ENCODE data around the gene DHX57.
"Not testable (repeated sequence)": the region's sequence is repeated elsewhere in the genome, so short reads cannot be mapped to it uniquely, and the experiment has no call there.

Gene DHX57

DNA sequence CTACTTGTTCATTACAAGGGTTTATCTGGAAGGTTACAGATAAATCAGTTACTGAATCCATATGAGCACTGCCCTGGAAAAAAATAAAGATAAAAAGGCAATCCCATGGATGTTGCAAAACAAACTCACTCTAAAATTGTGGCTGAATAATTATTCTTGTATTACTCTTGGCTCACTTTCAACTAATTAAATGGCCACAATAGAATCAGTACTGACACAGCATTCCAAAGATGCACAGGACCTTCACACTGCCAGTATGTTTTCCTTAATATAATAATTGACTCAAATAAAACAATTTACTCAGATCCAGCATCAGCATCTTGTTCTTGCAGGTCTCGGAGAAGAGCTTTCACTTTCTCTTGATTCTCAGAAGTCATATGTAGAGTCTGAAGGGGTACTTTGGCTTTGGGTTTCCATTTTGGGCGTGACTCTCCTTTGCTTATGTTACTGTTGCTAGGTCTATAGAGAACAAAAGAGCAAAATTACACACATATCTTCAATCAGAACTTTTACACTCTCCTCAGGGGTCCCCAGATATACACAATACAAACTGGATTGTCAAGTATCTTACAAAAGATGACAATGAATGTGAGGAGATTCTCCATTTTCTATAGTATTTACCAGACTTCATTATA lies 12.6 kb downstream of the DHX57 start:
- DNase-seq (ENCODE audit: low read depth in 2 of 2) = no peak

DNA sequence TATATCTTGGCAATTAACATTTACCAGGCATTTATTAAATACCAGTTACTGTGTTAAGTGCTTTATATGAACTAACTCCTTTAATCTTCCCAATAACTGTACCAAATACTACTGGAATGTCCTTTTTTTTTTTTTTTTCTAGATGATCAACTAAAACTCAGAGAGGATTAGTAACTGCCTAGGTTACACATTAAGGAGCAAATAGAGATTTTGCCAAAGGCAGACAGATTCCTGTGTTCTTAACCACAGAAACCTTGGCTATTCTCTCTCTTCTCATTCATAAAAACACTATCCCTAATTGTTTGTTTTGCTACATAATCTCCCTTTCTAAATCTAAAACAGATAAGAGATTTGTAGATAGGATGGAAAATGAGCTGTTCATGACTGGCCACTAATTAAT lies 13.3 kb downstream of the DHX57 start:
- no peak for DNase-seq (ENCODE audit: low read depth in 2 of 2)

DNA sequence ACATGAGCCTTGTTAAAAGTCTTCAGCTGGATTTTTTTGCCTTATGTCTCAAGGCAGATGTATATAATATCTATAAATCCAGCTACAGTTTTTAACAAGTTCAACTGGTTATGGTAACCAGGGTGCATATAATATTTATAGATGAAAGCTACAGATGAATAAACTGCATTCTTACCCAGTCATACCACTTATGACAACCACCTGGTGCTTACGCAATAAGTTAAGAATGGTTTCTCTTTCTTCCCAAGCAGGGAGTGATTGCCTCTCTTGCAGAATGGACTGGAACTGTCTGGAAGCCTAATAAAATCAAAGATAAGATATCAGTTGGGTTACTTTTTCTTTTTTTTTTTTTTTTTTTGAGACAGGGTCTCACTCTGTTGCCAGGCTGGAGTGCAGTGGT lies 19.6 kb downstream of the DHX57 start:
- no peak for DNase-seq (ENCODE audit: low read depth in 2 of 2)

DNA sequence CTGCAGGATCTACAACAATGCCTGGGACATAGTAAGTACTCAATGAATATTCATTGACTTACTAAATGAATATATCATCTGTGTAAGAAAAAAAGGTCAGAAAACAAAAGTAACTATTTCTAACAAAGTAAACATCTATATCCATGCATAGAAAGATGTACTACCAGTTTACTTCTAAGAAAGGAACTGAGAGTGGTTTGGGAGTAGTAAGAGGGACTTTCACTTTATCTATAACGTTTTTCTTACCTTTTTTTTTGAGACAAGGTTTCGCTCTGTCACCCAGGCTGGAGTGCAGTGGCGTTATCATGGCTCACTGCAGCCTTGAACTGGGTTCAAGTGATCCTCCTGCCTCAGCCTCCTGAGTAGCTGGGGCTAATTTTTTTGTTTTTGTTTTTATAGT lies 25.7 kb downstream of the DHX57 start:
- no peak for DNase-seq (ENCODE audit: low read depth in 2 of 2)

DNA sequence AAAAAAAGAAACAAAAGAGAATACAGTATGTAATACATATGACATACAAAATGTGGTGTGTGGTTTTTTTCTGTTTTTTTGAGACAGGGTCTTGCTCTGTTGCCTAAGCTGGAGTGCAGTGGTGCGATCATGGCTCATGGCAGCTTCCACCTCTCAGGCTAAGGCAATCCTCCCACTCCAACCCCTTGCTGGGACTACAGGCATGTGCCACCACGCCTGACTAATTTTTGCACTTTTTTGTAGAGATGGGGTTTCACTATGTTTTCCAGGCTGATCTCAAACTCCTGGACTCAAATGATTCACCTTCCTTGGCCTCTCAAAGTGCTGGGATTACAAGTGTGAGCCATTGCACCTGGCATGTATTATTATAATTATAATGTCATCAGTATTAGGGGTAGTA lies 38.9 kb downstream of the DHX57 start:
- DNase-seq (ENCODE audit: low read depth in 2 of 2) = no peak

DNA sequence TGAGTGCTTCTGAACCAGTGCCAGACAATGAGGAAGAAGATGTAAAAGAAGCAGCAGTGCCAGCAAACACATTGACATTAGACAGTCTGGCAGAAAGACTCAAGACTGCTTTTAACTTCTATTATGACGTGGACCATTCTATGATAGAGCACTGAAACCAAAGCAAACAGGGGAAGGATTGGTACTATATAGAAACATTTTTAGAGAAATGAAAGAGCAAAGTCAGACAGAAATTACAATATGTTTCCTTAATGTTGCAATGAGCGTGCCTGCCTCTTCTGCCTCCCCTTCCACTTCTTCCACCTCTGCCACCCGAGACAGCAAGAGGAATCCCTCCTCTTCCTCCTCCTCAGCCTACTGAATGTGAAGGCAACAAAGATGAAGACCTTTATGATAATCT lies 39.7 kb downstream of the DHX57 start:
- no peak for DNase-seq (ENCODE audit: low read depth in 2 of 2)

DNA sequence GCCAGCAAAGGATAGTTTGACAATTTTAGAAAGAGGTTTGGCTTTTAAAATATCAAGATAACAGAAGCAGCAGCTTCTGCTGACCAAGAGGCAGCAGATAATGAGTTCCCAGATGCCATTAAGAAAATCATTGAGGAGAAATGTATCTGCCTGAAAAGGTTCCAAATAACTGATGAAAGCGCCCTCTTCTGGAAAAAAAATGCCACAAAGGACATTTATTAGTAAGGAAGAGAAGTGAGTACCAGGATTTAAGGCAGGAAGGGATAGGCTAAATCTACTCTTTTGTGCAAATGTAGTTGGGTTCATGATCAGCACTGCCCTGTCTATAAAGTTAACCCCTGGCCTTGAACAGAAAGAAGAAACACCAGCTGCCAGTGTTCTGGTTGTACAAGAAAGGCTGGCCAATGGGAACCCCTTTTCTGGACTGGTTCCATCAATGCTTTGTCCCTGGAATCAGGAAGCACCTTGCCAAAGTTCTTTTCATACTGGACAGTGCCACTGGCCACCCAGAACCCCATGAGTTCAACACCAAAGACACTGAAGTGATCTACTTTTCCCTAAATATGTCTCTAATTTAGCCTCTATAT lies 40.6 kb downstream of the DHX57 start:
- DNase-seq (ENCODE audit: low read depth in 2 of 2) = no peak

DNA sequence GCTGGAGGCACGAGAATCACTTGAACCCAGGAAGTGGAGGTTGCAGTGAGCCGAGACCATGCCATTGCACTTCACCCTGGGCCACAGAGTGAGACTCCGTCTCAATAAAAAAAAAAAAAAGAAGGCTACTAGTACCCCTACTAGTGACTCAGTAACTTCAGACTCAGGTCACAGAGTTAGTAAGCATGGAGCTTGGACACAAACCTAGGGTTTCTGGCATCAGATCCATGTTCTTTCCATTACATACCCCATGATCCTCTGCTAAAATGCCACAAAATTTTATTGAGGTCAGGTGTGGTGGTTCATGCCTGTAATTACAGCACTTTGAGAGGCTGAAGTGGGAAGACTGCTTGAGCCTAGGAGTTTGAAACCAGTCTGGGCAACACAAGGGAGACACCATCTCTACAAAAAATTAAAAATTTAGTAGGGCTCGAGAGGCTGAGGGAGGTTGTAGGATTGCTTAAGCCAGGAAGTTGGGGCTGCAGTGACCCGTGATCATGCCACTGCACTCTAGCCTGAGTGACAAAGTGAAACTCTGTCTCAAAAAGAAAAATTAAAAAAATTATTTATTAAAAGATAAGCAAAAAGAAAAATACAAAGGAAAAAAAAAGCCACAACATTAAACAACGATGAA lies 45.1 kb downstream of the DHX57 start:
- DNase-seq (ENCODE audit: low read depth in 2 of 2) = no peak

DNA sequence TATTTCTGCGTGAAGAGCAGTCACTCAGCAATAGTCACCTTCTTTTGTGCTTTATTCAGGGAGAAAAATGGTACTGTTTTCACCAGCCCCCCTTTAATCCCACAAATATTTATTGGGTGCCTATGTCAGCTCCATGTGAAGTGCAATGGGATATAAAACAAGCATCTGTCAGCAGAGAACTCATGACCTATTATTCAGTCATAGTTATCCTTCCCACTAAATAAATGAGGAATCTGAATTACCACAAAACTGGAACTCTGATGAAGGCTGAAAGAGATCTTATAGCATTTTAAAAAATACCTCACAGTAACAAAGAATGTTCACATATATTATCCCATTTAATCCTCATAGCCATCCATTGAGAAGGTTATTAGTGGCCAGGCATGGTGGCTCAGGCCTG lies 45.8 kb downstream of the DHX57 start:
- DNase-seq (ENCODE audit: low read depth in 2 of 2) = no peak

DNA sequence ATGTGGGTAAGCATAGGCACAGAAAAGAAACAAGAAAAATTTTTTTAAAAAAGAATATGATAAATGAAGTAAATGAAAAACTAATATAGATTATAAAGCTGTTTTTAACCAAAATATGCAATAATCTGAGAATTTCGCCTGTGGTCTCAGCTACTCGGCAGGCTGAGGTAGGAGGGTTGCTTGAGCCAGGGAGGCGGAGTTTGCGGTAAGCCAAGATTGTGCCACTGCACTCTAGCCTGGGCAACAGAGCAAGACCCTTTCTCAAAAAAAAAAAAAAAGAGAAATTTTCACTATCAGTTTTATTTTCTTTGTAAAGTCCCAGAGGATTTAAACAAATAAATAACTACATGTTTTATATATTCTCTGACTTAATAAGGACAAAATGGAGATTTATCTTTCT lies 47.3 kb downstream of the DHX57 start:
- DNase-seq (ENCODE audit: low read depth in 2 of 2) = no peak

DNA sequence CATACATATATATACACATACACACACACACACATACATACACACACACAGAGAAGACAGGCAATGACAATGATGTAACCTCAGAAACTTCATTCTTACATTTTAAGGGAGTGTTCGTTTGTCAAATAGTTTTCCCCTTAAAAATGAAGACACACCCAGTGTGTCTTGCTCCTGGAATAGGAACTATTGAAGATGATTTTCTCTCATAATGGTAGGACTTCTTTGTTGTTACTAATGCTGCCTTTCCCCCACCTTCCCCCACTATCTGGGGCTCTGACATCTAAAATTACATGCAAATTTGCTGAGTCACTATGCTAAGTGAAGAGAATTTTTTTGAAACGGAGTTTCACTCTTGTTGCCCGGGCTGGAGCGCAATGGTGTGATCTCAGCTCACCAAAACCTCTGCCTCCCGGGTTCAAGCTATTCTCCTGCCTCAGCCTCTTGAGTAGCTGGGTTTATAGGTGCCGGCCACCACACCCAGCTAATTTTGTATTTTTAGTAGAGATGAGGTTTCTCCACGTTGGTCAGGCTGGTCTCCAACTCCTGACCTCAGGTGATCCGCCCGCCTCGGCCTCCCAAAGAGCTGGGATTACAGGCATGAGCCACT lies 48.1 kb downstream of the DHX57 start:
- DNase-seq (ENCODE audit: low read depth in 2 of 2) = not testable (repeated sequence)

DNA sequence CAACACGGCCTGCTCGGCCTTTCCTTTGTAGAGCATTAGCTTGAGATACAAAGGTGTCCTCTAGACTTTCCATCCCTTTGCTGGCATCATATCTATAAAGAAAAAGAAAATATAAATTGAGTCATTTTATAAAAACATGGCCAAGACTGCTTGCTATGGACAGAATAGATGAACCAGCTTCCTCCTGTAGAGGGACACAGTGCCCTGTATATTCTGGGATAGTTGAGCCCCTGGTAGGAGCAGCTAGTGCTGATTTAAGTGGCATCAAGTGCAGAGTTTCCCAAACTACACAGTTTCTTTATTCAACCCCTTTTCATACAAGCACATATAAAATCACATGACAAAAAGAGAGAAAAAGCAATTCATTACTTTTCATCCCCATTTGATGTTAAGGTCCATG lies 49.8 kb downstream of the DHX57 start:
- no peak for DNase-seq (ENCODE audit: low read depth in 2 of 2)

DNA sequence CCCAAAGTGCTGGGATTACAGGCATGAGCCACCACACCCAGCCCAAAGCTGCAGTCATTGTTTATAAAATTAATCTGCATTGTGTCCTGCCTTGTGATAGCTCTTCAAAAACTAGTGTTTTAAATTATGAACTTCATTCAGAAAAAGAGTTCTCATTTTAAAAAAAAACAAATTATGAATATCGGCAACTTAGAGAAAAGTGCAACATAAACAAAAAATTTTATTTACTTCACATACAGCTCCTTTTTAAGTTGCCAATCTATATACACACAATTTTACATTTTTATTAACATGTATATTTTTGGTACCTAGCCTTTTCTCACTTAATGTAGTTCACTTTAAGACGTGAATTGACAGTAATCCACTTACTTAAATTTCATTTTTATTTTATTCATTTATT lies 50.8 kb downstream of the DHX57 start:
- no peak for DNase-seq (ENCODE audit: low read depth in 2 of 2)

DNA sequence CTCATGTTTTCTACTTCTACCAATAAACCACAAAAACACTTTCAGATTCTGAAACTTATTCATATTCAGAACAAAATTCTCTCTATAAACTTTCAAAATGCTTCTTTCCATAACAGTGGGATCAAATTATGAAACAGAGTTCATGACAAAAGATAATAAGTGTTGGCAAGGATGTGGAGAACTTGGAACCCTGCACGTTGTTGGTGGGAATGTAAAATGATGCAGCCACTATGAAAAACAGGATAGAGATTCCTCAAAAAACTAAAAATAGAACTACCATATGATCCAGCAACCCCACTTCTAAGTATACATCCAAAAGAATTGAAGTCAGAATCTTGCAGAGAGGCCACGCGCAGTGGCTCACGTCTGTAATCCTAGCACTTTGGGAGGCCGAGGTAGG lies 52.3 kb downstream of the DHX57 start:
- no peak for DNase-seq (ENCODE audit: low read depth in 2 of 2)

DNA sequence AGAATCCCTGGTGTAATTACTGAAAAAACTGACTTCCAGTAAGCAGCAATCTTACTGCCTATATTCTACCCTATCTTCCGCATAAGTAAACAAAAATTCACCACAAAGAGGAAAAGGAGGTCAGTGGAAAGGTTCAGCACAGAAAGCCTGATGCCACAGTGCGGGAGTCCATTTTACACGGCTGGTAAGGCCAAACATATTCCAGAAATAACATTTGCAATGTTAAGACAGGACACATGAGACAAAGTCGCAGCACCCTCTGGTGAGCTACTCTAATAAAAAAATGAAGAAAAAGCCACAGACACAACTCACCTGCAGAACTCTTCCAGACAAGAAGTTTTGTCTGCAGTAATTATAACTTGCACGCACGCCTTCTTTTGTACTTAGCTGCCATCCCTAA lies 57.2 kb downstream of the DHX57 start:
- no peak for DNase-seq (ENCODE audit: low read depth in 2 of 2)

DNA sequence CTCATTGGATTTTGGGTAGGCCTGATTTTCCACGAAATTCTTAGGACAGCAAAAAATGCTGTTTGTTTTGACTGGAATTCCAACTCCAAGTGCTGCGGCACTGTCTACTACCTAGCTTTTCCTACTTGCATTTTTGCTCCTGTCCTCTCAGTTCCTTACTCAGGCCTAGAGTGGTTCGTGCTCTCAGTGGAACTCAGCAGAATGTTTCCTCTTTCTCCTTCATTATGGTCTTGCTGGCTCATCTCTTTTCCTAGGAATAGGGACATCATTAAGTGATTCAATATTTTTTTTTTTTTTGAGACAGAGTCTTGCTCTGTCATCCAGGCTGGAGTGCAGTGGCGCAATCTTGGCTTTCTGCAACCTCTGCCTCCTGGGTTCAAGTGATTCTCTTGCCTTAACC lies 59.8 kb downstream of the DHX57 start:
- no peak for DNase-seq (ENCODE audit: low read depth in 2 of 2)

DNA sequence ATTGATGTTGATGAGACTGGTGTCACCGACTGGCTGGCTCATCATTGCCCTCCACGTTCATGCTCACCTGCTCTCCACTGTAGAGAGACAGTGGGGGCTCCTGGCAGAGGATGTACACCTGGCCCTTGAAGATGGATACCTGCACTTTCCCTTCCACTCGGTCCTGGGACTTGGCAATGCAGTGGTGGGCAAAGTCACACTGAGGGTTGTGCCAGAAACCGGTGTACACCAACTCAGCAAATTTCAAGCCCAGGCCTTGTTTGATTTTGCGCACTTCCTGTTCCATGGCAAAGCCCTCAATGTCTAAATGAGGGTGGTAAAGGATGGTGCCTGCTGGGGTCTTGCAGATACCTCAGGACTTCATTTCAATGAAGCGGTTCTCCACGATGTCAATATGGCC lies 65.2 kb downstream of the DHX57 start:
- DNase-seq (ENCODE audit: low read depth in 2 of 2) = no peak

DNA sequence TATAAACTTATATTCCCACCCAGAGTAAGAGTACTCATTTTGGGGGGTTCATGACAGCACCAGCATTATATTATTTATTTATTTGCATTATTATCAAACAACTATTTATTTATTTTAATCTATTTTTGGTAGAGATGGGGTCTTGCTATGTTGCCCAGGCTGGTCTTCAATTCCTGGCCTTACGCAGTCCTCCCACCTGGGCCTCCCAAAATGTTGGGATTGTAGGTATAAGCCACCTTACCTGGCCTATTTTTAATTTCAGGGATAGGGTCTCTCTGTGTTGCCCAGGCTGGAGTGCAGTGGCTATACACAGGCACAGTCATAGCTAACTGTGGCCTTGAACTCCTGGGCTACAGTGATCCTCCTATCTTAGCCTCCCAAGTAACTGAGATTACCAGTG lies 67.1 kb downstream of the DHX57 start:
- no peak for DNase-seq (ENCODE audit: low read depth in 2 of 2)

DNA sequence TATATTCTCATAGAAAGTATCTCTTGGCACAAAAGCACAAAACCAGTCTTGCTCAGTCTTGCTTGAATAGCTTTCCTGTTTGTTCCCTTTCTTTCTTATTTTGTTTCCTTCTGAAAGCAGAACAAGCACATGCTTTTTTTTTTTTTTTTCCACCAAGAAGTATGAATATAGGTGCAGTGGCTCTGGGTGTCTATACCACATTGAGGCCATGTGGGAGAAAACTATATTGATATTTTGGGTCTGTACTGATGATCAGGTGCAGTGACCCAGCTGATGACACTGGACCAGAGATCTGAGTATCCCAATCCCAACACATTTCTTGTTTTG lies 69.0 kb downstream of the DHX57 start:
- DNase-seq (ENCODE audit: low read depth in 2 of 2) = no peak

DNA sequence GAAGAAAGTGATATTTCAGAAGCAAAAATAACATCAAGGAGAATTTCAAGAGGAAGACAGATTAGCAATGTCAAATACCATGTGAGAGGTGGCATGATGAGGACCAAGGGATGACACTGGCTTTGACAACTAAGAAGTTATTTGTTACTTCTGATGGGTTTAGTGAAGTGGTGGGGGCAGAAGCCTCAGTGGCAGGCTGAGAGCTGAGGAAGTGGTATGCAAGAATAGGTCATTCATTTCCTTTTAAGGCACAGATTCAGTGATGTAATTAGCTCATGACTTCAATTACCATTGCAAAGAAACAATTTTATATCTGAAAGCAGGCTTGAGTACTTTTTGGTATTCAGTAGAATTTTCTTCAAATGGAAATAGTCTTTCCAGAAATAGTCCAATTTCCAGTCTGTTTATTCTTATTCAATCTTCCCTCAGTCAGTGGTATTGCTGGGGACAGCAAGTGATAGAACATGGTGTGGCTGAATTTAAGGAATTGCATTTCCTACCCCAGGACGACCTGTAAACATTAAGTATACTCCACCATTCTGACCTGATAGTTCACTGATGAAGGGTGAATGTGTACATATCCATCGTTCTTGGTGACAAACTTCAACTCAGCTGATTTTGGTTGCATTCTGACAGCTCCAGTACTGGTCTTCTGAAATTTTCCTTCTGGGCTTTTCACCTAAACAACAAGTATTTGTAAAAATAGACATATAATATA lies 69.6 kb downstream of the DHX57 start:
- no peak for DNase-seq (ENCODE audit: low read depth in 2 of 2)

DNA sequence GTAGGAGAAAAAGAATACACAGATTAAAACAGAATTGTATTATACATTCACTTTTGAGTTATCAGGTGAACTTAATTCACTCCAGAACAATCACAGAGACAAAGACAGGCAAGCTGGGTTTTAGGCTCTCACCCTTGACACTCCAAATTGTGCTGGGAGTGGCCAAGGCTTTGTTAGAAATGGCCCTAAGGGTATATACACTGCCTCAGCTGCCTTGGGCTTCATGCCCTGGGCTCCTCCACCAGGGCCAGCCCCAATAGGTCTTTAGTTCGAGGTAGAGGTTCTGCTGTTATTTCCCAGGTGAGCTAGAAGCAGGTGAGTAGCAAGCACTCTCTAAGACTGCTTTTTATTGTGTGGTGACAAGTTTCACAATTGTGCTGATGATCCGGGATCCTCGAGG lies 77.8 kb downstream of the DHX57 start:
- DNase-seq (ENCODE audit: low read depth in 2 of 2) = no peak

DNA sequence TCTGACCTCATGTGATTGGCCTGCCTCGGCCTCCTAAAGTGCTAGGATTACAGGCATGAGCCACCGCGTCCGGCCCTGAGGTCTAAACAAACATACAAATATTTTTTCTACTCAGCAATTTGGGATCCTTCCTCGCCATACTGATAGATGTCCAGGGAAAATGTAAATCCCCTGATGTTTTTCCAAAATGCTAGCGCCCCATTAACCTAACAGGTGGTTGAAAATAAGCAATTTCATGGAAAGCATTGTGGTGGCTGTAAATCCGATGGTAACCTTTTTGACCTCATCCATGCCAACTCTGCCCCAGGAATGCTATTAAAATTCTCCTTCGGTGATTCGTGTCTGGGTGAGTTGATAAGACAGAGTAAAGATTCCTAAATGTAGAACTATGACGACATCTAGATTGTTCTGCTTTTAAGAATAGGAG lies 78.5 kb downstream of the DHX57 start:
- DNase-seq (ENCODE audit: low read depth in 2 of 2) = no peak

DNA sequence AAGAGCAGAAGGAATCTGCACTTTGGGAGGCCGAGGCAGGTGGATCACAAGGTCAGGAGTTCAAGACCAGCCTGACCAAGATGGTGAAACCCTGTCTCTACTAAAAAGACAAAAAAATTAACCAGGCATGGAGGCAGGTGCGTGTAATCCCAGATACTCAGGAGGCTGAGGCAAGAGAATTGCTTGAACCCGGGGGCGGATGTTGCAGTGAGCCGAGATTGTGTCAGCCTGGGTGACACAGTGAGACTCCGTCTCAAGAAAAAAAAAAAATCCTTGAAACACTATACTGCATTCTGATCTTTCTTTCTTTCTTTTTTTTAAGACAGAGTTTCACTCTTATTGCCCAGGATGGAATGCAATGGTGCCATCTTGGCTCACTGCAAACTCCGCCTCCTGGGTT lies 80.7 kb downstream of the DHX57 start:
- not testable (repeated sequence) for DNase-seq (ENCODE audit: low read depth in 2 of 2)

Data from stimulated activated CD4-positive, alpha-beta T cell treated with anti-CD3 and anti-CD28 coated beads, Interleukin-12 subunit alpha, Interleukin-12 subunit beta, amount 100 ng/mL, for 24 hours (primary cell).